ENCODE data around the gene STK16. TPM values are rescaled to one million over a fixed set of nuclear protein-coding genes. Genes with fewer than 3 reads are reported as not detected.

Gene STK16
- total and polyA plus RNA-seq, 12 donors, result 19.2 to 55.8 (median 26.8) TPM

DNA sequence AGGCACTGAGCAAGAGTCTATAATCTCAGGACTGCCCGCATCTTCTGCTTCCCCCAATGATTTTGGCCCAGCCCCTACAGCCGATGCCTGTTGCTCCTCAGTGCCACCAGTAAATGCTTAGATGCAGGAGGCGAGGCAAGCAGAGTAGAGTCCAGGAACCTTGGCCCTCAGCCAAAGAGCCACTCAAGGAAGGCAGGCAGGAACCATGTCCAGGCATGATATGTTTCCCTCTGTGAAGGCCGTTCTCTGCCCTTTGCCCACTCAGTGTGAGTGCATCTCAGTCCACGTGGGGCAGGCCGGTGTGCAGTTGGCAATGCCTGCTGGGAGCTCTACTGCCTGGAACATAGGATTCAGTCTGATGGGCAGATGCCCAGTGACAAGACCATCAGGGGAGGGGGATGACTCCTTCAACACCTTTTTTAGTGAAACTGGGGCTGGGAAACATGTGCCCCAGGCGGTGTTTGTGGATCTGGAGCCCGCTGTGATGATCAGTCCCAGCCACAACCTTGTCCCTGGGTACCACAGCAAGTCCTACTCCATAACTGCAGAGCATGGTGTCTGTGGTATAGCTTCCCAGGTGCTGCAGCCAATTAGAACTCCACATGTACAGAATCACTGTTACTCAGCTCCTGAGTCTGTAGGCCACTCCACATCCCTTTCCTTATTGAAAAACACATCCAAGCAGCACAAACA lies 24.2 kb downstream of the STK16 start:
- peak overlapping the region in 1 of 5 donors; percentile 1 for H3K27ac ChIP-seq
- H3K4me3 ChIP-seq, result no peak overlapping the region
- H3K4me1 ChIP-seq (replicated peaks in 1 of 2), result peaks cover 0 to 14% of the 10 kb centered on the region in 2 donors
- H3K36me3 ChIP-seq (replicated peaks in 1 of 2), result no peaks in the 10 kb centered on the region
- peak; percentile 63 to 89 (median 81) for DNase-seq
- no peaks in the 10 kb centered on the region for H3K27me3 ChIP-seq
- WGBS, 4 donors, result 43 to 69% (median 49%) methylated on average over 4 to 8 of the region's 8 CpGs
- intact Hi-C loops (cut with DNase I), result no loop called here
- H3K9me3 ChIP-seq (replicated peaks in 1 of 3), result no peaks in the 10 kb centered on the region
- no peak for TF ChIP-seq POLR2A (IDR thresholded peaks at IDR 0.05)
- TF ChIP-seq, protein P1, sequence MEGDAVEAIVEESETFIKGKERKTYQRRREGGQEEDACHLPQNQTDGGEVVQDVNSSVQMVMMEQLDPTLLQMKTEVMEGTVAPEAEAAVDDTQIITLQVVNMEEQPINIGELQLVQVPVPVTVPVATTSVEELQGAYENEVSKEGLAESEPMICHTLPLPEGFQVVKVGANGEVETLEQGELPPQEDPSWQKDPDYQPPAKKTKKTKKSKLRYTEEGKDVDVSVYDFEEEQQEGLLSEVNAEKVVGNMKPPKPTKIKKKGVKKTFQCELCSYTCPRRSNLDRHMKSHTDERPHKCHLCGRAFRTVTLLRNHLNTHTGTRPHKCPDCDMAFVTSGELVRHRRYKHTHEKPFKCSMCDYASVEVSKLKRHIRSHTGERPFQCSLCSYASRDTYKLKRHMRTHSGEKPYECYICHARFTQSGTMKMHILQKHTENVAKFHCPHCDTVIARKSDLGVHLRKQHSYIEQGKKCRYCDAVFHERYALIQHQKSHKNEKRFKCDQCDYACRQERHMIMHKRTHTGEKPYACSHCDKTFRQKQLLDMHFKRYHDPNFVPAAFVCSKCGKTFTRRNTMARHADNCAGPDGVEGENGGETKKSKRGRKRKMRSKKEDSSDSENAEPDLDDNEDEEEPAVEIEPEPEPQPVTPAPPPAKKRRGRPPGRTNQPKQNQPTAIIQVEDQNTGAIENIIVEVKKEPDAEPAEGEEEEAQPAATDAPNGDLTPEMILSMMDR (IDR thresholded peaks at IDR 0.05), result no peak

DNA sequence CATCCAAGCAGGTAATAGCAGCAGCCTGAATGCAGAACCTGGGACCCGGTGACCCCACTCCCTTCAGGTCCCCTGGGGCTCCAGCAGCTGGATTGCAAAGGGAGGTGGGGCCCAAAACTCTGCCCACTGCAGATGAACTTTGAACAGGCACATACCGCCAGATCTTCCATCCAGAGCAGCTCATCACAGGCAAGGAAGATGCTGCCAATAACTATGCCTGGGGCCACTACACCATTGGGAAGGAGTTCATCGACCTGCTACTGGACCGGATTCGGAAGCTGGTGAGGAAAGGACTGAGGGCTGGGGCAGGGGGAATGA lies 24.7 kb downstream of the STK16 start:
- intact Hi-C loops (cut with DNase I), result no loop called here
- Histone ChIP-seq H3K36me3 (replicated peaks in 1 of 2) (no peaks in the 10 kb centered on the region), H3K4me3 (no peak overlapping the region), H3K4me1 (replicated peaks in 1 of 2) (peaks cover 0 to 14% of the 10 kb centered on the region in 2 donors), H3K27ac (no peak overlapping the region), H3K9me3 (replicated peaks in 1 of 3) (no peaks in the 10 kb centered on the region), H3K27me3 (no peaks in the 10 kb centered on the region)
- 81 to 93% (median 87%) methylated on average over 5 of the region's 5 CpGs for WGBS, 4 donors
- no peak for TF ChIP-seq POLR2A (IDR thresholded peaks at IDR 0.05)
- TF ChIP-seq, protein P1 (IDR thresholded peaks at IDR 0.05), result no peak
- DNase-seq, result no peak

- TF ChIP-seq, protein P1 (IDR thresholded peaks at IDR 0.05), result no peak
- TF ChIP-seq POLR2A (IDR thresholded peaks at IDR 0.05), result no peak
- WGBS, 4 donors, result 77 to 91% (median 84%) methylated on average over 2 of the region's 2 CpGs
- DNase-seq, result no peak
- H3K27ac ChIP-seq, result no peak overlapping the region
- no peaks in the 10 kb centered on the region for H3K27me3 ChIP-seq
- H3K4me3 ChIP-seq, result no peak overlapping the region
- peaks cover 0 to 14% of the 10 kb centered on the region in 2 donors for H3K4me1 ChIP-seq (replicated peaks in 1 of 2)
- H3K36me3 ChIP-seq (replicated peaks in 1 of 2), result no peaks in the 10 kb centered on the region
- no peaks in the 10 kb centered on the region for H3K9me3 ChIP-seq (replicated peaks in 1 of 3)
- intact Hi-C loops (cut with DNase I), result no loop called here
Observed at GRCh38 chr2:219271021-219271420, 25.7 kb downstream of the STK16 start.

- H3K4me1 ChIP-seq (replicated peaks in 1 of 2), result peaks cover 0 to 14% of the 10 kb centered on the region in 2 donors
- H3K9me3 ChIP-seq (replicated peaks in 1 of 3), result no peaks in the 10 kb centered on the region
- intact Hi-C loops (cut with DNase I), result no loop called here
- 88 to 92% (median 89%) methylated on average over 4 of the region's 4 CpGs for WGBS, 4 donors
- TF ChIP-seq, protein P1 (IDR thresholded peaks at IDR 0.05), result no peak
- no peak for TF ChIP-seq POLR2A (IDR thresholded peaks at IDR 0.05)
- DNase-seq, result no peak
- H3K4me3 ChIP-seq, result no peak overlapping the region
- H3K36me3 ChIP-seq (replicated peaks in 1 of 2), result no peaks in the 10 kb centered on the region
- peak overlapping the region in 1 of 5 donors; percentile 90 for H3K27ac ChIP-seq
- H3K27me3 ChIP-seq, result no peaks in the 10 kb centered on the region
Observed at GRCh38 chr2:219272356-219272755, 27.1 kb downstream of the STK16 start.
